ENCODE data around the gene HEPHL1. TPM values are rescaled to one million over a fixed set of nuclear protein-coding genes. Genes with fewer than 3 reads are reported as not detected.

Gene HEPHL1
- total RNA-seq, 1 donor from 2014 or later, result not detected

DNA sequence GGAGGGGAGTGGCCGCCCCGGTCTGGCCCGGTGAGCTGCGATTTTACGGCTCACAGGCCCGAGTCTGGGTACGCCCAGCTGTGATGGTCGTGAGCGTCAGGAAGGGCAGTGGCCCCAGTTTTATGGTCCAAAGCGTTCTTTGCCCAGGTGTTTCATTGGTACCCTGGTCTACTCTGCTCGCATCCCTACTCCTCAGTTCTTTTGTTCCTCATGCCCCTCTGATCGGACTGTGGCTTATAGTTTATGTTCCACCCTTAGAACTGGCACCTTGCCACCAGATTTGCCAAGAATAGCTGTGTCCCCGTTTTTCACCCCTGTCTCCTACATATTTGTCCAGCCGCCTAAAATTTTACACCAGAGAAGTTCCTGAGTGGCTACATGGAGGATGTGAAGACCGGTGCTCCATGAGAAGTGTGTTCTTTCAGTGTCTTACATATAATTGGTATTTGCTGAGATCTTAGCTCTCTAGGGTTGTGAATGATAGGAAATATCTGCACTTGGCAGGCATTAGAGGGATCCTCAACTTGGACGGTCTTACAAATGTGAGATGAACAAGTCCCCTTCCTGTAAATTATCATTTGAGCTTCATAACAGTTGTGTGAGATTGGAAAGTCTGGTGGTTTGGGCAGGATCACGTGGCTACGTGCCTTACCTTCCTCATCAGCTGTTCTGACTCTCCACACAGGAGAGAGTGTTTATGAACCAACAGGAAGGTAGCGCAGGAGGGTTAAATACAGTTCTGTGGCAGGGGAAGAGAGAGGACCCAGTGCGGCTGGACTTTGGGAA is 108.6 kb downstream of the HEPHL1 start:
- peak; percentile 50 for DNase-seq (ENCODE audit: low read depth)

DNA sequence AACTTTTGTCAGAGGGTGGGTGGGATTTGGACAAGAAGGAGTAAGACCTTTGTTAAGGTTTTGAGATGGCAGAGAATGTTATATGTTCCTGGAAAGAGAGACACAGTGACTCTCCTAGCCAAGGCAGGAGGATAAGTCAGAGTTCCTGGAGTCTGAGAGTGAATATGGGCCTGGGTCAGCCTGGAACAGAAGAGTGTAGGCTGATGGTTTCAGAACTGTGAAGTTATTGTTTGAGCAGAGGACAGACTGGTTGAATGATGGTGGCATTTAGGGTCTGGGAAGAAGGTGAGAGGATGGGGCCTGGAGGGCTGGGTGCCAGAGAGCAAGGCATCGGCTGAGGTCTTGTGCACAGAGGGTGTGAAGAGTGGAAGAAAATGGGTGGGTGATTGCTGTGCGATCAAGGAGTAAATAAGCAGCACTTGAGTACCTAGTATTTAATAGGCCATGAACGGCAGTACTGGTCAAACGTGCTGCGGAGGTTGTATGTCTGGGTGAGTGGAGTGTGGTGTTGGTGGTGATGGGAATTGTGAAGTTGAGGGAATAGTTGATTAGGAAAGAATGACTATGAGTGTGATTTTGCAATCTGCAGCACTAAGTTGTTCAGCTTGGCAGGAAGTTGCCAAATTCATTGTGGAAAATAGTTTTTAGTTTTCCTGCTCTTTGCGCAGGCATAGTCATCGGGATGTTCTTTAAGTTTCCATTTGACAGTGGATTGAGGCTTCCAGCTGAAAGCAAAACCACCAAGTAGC is 109.3 kb downstream of the HEPHL1 start:
- peak; percentile 36 for DNase-seq (ENCODE audit: low read depth)

DNA sequence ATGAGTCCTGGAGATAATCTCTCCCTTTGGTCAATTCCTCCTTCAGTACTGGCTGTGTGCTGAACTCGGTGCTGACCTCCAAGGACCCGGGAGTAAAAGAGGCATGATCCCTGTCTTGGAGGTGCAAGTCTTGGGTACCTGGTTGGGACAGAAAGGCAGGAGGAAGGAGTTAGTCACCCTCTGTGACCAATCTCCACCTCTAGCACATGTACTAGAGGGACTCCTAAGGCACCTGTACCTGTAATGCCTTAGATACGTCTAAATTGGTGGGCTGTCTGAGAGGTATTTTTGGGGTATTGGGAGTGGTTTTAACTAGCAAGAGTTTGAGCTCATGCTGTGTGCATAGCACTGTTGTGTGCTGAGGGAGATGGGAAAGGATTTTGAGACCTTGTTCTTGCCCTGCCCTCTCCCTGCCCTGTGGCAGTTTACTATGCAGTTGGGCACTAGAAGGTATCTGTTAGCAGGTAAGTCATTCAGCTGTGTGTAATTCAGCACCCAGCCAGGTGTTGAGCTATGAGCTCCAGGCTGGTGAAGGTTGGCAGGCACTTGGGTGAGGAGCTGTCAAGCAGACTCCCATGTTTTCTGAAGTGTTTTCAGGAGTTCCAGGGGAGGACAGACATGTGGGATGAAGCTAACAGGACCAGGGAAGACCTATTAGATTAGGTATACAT is 110.0 kb downstream of the HEPHL1 start:
- no peak for DNase-seq (ENCODE audit: low read depth)

DNA sequence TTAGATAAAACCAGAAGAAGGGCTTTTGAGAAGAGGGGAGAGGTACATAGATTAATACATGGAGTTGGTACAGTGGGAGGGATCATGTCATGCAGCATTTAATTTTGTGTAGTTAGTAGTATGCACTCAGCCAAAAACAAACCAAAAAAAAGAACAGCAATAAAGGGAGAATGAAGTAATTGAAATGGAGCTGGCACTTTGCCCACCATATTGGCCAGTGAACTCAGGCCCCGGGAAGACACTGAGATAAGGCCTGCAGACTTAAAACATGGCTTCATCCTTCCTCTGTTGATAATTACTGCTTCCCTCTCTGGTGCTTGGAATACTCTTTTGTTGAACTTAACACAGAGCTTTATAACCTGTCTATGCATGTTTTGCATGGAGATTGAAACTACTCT is 110.6 kb downstream of the HEPHL1 start:
- no peak for DNase-seq (ENCODE audit: low read depth)

DNA sequence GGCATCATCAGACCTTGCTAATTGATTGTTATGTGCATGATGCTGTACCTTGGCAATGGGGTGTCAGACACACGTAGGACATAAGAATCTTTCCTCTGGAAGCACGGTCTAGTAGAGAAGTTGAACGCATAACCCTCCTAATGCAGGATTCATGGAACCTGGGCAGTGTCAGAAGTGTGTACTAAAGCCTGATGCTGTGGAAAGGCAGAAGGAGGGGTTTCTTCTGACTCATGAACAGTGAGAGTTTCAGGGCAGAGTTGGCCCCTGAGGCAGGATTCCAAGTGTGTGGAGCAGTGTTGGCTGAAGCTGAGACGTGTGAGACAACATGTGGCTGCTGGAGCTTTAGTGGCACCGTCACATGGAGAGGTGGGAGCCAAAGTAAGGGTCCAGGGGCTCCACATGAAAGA is 111.0 kb downstream of the HEPHL1 start:
- peak; percentile 54 for DNase-seq (ENCODE audit: low read depth)

DNA sequence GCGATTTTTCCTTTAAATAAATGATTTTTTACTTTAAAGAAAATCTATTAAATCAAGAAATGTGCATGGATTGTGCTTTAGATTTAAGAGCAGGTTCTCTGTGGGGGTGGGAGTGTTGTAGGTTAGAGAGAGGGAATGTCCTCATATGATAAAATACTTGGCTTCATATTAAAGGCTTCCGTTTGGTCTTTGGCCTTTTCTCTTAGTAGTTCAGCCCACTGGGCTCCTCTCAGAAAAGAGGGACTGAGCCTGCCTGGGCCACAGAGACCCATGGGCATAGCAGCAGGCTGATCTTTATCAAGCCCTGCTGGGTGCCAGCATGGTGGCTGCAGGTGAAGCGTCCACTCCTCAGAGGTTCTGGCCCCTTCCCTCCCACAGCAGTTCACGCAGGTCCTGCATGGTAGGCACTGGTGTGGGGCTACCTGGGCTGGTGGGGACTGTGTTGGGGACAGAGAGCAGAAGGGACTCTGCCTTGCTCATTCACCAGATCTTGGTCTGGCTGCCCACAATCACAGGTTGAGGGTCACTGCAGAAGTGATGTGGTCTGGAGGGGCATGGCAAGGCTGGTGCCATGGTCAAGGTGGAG is 111.8 kb downstream of the HEPHL1 start:
- no peak for DNase-seq (ENCODE audit: low read depth)

DNA sequence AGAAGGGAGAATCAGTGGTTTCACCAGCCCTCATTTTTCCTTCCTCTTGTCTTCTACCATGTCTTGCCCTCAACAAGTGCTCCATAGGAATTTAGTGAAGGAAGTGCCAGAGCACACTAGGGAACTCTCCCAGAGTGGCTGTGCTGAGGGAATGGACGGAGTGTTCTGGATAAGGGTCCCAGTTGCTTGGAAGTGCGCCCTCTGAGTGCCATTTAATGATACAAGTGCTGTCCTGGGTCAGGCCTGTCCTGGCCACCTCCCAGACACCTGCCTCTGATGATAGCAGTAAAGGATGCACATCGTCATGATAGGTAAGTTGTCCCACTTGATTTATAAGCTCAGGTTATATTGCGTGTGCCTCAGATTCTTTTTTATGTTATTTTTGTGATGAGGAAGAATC is 112.6 kb downstream of the HEPHL1 start:
- DNase-seq (ENCODE audit: low read depth), result no peak

DNA sequence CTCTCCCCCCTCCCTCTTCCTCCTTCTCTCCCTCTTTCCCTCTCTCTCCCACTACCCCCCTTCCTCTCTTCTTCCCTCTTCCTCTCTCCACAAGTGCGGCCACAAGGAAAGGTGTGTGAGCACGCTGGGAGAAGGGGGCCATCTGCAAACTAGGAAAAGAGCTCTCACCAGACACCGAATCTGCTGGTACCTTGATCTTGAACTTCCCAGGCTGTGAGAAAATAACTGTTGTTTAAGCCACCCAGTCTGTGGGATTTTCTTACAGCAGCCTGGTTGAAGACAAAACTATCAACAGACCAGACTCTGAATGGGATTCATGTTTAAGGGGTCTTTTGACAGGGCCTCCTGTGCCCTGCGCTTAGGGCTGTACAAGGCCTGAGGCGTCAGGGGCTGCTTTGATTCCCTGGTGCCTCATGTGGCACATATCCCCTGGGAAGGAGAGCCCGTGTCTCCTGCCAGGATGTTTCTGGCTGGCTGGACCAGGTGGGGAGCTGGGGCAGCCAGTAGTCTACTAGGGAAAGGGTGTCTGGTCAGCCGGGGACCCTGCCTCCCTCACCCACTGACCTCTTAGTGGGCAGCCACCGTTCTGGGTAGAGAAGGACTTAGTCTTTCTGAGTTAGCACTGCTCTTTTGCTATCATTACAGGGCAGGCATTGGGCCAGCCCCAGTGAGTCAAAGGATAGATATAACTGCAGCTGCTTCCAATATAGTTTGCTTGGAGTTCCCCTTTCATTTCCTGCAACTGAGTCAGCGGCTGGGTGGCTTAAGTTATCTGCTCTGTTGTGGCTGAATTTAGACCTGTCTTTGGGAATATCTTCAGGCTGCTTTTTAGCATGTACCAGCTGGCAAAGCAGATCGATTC is 113.7 kb downstream of the HEPHL1 start:
- peak; percentile 96 for DNase-seq (ENCODE audit: low read depth)

DNA sequence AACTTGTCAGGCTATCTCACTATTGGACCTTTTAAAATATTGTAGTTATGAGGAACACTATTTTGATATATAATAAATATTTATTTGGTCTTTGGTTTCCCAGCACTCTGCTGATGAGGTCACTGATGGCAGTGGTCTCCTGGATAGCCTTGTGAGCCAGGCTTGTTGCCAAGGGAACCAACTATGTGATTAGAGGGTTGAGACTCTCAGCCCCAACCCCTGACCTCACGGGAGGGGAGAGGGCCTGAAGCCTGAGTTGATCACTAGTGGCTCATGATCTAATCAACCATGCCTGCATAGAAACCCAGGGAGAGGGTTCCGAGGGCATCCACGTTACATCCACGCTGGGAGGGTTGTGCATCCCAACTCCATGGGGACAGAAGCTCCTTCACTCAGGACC is 118.3 kb downstream of the HEPHL1 start:
- no peak for DNase-seq (ENCODE audit: low read depth)

DNA sequence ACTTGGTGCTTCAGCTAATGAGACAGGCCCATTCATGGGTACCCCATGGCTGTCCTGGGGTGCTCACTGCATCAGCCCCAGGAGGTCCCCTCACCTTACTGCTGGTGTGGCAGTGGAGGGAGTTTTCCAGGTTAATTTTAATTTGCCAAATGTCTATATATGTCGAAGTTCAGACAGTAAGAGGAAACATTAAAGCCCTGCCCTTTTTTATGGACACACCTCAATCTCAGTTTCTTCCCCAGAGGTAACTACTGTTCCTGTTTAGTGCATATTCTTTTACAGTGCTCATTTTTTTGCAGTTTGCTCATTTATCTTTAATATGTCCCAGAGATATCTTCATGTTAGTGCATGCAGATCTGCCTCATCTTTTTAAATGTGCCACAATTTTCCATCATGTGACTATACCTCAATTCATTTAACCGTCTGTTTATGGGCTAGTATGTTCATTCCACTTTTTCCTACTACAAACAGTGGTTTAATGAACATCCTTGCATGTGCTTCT is 119.1 kb downstream of the HEPHL1 start:
- DNase-seq (ENCODE audit: low read depth), result no peak

DNA sequence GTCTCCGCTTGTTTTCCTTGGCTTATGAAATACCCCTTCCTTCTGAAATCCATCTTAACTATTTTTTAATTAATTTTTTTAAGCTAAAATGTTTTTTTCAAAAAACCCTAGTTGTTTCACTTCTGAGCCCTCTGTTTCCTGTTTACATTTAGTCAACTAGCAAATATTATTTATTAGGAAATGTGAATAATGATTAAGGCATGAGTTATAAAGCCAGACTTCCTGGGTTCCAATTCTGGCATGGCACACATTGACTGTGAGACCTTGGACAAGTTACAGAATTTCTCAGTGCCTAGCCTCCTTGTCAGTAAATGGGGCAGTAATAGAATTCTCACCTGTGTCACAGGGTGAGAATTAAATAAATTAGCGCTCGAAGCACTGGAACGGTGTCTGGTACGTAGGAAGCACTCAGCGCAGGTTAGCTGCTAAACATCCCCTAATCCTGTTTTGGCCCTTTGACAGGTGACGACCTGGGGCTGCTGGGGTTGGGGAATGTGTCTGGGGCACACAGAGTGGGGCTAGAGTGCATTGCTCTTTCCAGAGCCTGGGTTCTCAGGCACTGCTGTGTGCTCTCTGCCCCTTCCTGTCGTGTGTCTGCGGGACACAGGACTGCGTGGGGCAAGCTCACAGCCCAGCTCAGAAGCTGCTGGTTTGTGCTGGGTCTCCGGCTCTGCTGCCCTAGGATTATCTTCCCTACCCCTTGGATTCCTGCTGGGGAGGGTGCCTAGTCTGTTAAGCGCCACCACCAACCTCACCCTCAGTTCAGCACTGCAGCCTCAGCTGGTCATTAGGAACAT is 120.6 kb downstream of the HEPHL1 start:
- DNase-seq (ENCODE audit: low read depth), result no peak

DNA sequence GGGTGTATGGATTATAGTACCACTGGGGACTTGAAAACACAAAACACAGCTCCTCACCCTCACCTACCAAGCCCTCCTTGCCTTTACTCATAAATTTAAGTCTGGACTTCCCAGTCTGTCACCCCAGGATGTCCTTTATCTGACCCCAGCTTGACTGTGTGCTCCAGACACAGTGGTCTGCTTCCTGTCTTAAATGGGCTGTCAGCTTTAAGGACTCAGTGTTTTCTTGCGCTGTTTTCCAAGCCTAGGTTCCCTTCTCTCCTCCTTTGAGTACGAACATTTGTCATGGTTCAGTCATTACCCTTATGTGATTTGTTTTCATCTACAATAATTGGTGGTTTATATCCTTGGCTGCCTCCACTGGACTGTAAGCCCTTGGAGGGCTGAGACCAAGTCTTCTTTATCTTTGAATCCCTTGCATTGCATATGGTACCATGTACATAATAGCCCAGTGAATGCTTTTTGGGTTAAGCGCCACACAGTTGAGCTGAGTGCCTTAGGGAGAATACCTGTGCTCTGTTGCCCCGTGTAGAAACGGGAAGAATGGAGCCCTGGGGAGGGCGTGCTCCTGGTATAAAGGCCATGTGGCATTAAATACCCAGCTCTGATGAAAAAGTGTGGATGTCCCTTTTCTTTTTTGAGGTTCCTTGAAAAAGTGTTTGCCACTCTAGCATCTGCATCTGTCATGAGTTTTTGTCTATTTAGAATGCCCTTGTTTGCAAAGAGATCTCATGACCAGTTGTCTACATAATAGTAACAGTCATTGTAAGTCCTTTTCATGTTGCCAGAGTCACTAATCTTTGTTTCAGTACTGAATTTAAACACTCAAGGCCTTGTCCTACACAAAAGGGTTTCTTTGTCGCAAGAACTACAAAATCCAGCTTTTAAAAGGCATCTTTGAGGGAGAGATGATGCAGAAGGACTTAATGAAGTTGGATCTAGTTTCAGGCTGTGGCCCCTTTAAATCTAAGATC is 121.4 kb downstream of the HEPHL1 start:
- DNase-seq (ENCODE audit: low read depth), result no peak

DNA sequence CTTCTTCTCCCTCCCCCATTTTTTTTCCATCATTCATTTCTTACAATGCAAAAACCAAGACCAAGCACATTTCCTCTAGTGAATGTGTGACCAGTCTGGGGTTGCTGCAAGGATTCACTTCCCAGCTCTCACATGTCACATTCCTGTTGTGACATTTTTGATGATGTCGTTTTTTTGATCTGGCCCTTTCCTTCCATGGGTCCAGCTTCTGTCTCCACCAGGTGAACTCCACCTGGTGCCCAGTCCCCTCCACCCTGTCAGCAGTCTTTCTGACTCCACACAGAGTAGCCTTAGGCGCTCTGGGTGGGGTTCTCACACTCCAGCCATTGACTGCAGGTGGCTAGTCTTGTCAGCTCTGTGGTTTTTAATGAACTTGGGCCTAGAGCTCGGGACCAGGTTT is 123.1 kb downstream of the HEPHL1 start:
- DNase-seq (ENCODE audit: low read depth), result no peak

DNA sequence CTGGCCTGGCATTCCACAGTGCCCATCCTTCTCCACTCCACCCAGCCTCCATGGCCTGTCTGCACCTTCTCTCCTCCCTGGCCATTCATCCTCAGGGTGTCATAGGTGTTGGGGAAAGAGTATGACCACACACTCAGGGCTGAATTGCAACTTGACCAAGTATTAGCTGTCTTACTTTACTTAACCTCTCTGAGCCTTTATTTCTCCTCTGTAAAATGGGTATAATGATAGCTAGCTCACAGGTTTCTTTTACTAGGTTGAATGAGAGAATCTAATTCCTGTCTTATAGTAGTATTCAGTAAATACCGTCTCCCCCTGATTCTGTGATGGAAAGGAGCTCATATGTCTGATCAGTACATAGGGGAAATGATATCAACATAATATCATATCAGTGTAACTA is 123.5 kb downstream of the HEPHL1 start:
- no peak for DNase-seq (ENCODE audit: low read depth)

DNA sequence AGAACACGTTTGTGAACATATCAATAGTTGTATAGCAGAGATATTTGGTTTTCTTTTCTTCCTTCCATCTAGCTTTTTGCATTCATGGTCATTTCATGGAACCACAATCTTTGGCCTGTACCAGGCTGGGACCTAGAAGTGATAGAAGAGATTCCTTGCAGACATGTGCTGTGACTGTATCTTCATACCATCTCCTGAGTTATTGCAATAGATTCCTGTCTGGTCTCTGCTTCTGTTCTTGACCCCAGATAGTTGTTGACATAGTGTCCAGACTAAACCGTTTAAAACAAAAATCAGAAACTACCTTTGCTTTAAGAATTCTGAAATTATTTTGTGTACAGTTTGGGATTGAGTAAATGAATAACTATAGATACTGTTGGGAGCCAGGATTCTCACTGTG is 124.3 kb downstream of the HEPHL1 start:
- no peak for DNase-seq (ENCODE audit: low read depth)

DNA sequence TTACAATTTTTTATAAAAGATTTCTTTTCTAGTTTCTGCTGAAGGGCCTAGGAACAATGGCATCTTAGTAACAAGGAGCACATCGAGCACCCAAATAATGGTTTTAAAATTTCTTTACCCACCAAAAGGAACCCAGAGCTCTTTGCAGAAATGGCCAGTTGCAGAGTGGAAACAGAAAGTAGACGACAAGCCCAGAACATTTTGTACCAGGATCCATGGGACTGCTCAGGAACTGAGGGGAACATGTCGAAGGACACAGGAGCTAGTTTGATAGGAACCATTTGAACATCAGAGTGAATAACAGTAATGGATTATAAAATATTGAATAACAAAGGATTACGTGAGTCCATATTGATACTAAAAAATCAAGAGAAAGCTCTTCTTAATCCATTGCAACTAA is 124.8 kb downstream of the HEPHL1 start:
- no peak for DNase-seq (ENCODE audit: low read depth)

DNA sequence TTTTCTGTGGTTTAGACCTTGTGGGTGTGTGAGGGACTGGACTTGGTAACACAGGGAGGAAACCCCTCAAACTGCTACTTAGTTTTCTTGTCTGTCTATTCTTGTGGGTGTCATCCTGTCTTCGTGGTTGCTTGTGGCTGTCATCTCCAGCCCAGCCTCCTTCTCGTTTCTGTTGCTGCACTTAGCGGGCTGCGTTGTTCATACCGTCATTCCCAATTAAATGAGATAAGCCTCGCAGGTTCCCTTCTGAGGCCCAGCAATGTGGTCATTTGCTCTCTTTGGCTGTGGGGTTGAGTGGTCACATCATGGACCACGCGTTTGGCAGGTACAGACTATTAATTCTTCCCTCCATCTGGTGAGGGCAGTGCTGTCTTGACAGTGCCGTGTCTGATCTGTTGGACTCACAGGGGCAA is 126.3 kb downstream of the HEPHL1 start:
- no peak for DNase-seq (ENCODE audit: low read depth)

DNA sequence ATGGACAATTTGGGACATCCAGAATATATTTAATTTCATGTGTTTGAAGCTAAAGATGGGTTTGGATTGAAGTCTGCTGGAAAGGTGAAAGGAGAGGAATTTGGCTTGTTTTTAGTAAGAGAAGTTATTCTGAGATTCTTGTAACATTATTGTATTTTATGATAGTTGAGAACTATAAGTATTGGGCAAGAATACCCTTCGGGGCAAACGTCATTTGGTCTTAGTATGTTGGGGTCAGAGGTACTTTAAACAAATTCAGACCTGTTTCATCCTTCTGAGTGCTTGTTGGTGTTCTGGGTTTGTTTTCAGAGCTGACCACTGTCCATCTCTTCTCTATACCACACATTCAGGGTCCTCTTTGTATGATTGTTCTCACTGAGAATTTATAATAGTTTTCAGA is 127.0 kb downstream of the HEPHL1 start:
- DNase-seq (ENCODE audit: low read depth), result no peak
